GM23338 (cell line): ENCODE results near the gene C3AR1. TPM values are rescaled to one million over a fixed set of nuclear protein-coding genes. Genes with fewer than 3 reads are reported as not detected.

Source experiments
- ATAC-seq: fragments of 200-7000 bp; cut with Tn5 transposase; 3 replicates; pipeline ENCODE4 v1.9.1; 2020
- DNase-seq: peaks from one replicate; pipeline ENCODE4 v3.0.0-alpha.2; 2015; ENCODE audit warnings: low spot score
- H2AFZ ChIP-seq: fragments of 200-600 bp; sonication (generic); 2 replicates; pipeline ENCODE4 v1.8.0; 2016; ENCODE audit warnings: antibody characterized with exemption, mild to moderate bottlenecking, moderate library complexity
- H3F3A ChIP-seq: fragments of 200-600 bp; sonication (generic); replicated peaks from 2 replicates; pipeline ENCODE4 v1.8.0; 2017; ENCODE audit warnings: antibody characterized with exemption, mixed run types, low read depth
- H3K27ac ChIP-seq: fragments of 200-600 bp; sonication (generic); 2 replicates; pipeline ENCODE4 v1.6.1; 2016; ENCODE audit warnings: low read depth
- H3K27me3 ChIP-seq: fragments of 200-600 bp; sonication (generic); 2 replicates; pipeline ENCODE4 v1.8.0; 2016; ENCODE audit warnings: mild to moderate bottlenecking, mixed run types, moderate library complexity; ENCODE audit not compliant: insufficient read depth
- H3K36me3 ChIP-seq: fragments of 200-600 bp; sonication (generic); 2 replicates; pipeline ENCODE4 v1.8.0; 2016; ENCODE audit warnings: mild to moderate bottlenecking; ENCODE audit not compliant: insufficient read depth
- H3K4me1 ChIP-seq: fragments of 200-600 bp; sonication (generic); 2 replicates; pipeline ENCODE4 v1.8.0; 2016; ENCODE audit warnings: mild to moderate bottlenecking, moderate library complexity; ENCODE audit not compliant: insufficient read depth
- H3K4me2 ChIP-seq: fragments of 200-600 bp; sonication (generic); 2 replicates; pipeline ENCODE4 v1.7.1; 2017; ENCODE audit warnings: mixed run types
- H3K4me3 ChIP-seq: fragments of 200-600 bp; sonication (generic); 2 replicates; pipeline ENCODE4 v1.6.1; 2016; ENCODE audit warnings: mixed run types
- H3K79me2 ChIP-seq: fragments of 200-600 bp; sonication (generic); replicated peaks from 2 replicates; pipeline ENCODE4 v1.8.0; 2017; ENCODE audit warnings: mild to moderate bottlenecking; ENCODE audit not compliant: insufficient read depth
- H3K9me2 ChIP-seq: fragments of 200-600 bp; sonication (generic); 2 replicates; pipeline ENCODE4 v1.8.0; 2017; ENCODE audit not compliant: insufficient read depth
- H4K20me1 ChIP-seq: fragments of 200-600 bp; sonication (generic); replicated peaks from 2 replicates; pipeline ENCODE4 v1.8.0; 2017; ENCODE audit warnings: mild to moderate bottlenecking; ENCODE audit not compliant: insufficient read depth
- H3K27ac Mint-ChIP-seq: 2 replicates; pipeline ENCODE4 v1.8.0; 2020; ENCODE audit warnings: inconsistent platforms, mild to moderate bottlenecking, moderate library complexity, mixed read lengths
- H3K27me3 Mint-ChIP-seq: 3 replicates; pipeline ENCODE4 v1.8.0; 2022; ENCODE audit warnings: low read depth, mild to moderate bottlenecking, moderate library complexity, mixed read lengths, inconsistent platforms; ENCODE audit not compliant: insufficient read depth, poor library complexity
- H3K36me3 Mint-ChIP-seq: 3 replicates; pipeline ENCODE4 v1.8.0; 2021; ENCODE audit warnings: low read depth, mild to moderate bottlenecking, inconsistent platforms, moderate library complexity, mixed read lengths
- H3K4me1 Mint-ChIP-seq: 3 replicates; pipeline ENCODE4 v1.8.0; 2020; ENCODE audit warnings: mild to moderate bottlenecking, inconsistent platforms, mixed read lengths
- H3K4me3 Mint-ChIP-seq: 3 replicates; pipeline ENCODE4 v1.8.0; 2021; ENCODE audit warnings: moderate library complexity, mild to moderate bottlenecking, inconsistent platforms, mixed read lengths
- H3K9me3 Mint-ChIP-seq: 3 replicates; pipeline ENCODE4 v1.8.0; 2020; ENCODE audit warnings: moderate library complexity, mild to moderate bottlenecking, inconsistent platforms, mixed read lengths
- CREB1 ChIP-seq: fragments of 250-450 bp; sonication (Bioruptor Pico); IDR thresholded peaks from 2 replicates; pipeline ENCODE4 v1.5.0; 2020; ENCODE audit warnings: low read depth, mild to moderate bottlenecking, moderate library complexity
- ETS1 ChIP-seq: IDR thresholded peaks from 2 replicates; pipeline ENCODE4 v1.6.1; 2016; ENCODE audit warnings: antibody characterized with exemption
- EZH2 ChIP-seq: fragments of 200-600 bp; sonication (generic); IDR thresholded peaks from one replicate; pipeline ENCODE4 v1.8.0; 2017; ENCODE audit warnings: antibody characterized with exemption, mild to moderate bottlenecking, low read depth; ENCODE audit not compliant: unreplicated experiment
- EZH2phosphoT487 ChIP-seq: fragments of 200-600 bp; sonication (generic); IDR thresholded peaks from one replicate; pipeline ENCODE4 v1.8.1; 2018; ENCODE audit warnings: antibody characterized with exemption; ENCODE audit not compliant: unreplicated experiment
- JUNB ChIP-seq: IDR thresholded peaks from one replicate; pipeline ENCODE4 v1.6.1; 2016; ENCODE audit warnings: antibody characterized with exemption; ENCODE audit not compliant: unreplicated experiment
- NANOG ChIP-seq: IDR thresholded peaks from 2 replicates; pipeline ENCODE4 v1.6.1; 2016; ENCODE audit warnings: antibody characterized with exemption, borderline replicate concordance
- POLR2AphosphoS5 ChIP-seq: IDR thresholded peaks from 2 replicates; pipeline ENCODE4 v1.6.1; 2016; ENCODE audit warnings: antibody characterized with exemption, low read depth
- STAT1 ChIP-seq: IDR thresholded peaks from one replicate; pipeline ENCODE4 v1.6.1; 2016; ENCODE audit warnings: antibody characterized with exemption; ENCODE audit not compliant: unreplicated experiment
- ZNF114 ChIP-seq: fragments of 250-450 bp; sonication (Bioruptor Pico); IDR thresholded peaks from 2 replicates; pipeline ENCODE4 v1.5.0; 2020; ENCODE audit warnings: mild to moderate bottlenecking, moderate library complexity
- ZNF331 ChIP-seq: fragments of 250-450 bp; sonication (Bioruptor Pico); IDR thresholded peaks from 2 replicates; pipeline ENCODE4 v1.5.0; 2020; ENCODE audit warnings: low read depth, mild to moderate bottlenecking, moderate library complexity
- polyA plus RNA-seq: library from polyadenylated mRNA; unstranded; fragments of >200 nt; fragmentation: Nextera tagmentation; extraction: Ambion mirVana; gene quantifications from 2 replicates; pipeline ENCODE4 v1.2.1, GENCODE V29; 2016
- total RNA-seq: library from RNA; depleted of rRNA; stranded (reverse); fragments of >200 nt; shearing (Covaris generic); gene quantifications from 2 replicates; pipeline ENCODE4 v1.2.3, GENCODE V29; 2014
- TF ChIP-seq, protein P1 (sequence below): IDR thresholded peaks from one replicate; pipeline ENCODE4 v1.6.1; 2018; ENCODE audit warnings: antibody characterized with exemption; ENCODE audit not compliant: unreplicated experiment

Gene C3AR1
- total and polyA plus RNA-seq, 2 experiments from 2014 or later, result not detected

- H3K79me2 ChIP-seq, result peaks cover 18% of the 10 kb centered on the region
- Mint-ChIP-seq H3K9me3 (no peaks in the 10 kb centered on the region), H3K4me1 (peaks cover 59% of the 10 kb centered on the region), H3K4me3 (peak overlapping the region; percentile 45), H3K27me3 (peaks cover 2% of the 10 kb centered on the region), H3K36me3 (peaks cover 4% of the 10 kb centered on the region), H3K27ac (no peak overlapping the region)
- peaks cover 12% of the 10 kb centered on the region; the same call in 1 of the 2 replicates for H3F3A ChIP-seq
- no peak overlapping the region for H2AFZ ChIP-seq
- no peaks in the 10 kb centered on the region for H3K27me3 ChIP-seq
- H3K9me2 ChIP-seq, result no peaks in the 10 kb centered on the region
- TF ChIP-seq POLR2AphosphoS5 (no peak), EZH2 (no peak), ETS1 (no peak), CREB1 (CRISPR knock-in tag) (no peak), ZNF331 (CRISPR knock-in tag) (no peak), JUNB (no peak), ZNF114 (CRISPR knock-in tag) (no peak), STAT1 (no peak), EZH2phosphoT487 (no peak)
- TF ChIP-seq, protein P1, sequence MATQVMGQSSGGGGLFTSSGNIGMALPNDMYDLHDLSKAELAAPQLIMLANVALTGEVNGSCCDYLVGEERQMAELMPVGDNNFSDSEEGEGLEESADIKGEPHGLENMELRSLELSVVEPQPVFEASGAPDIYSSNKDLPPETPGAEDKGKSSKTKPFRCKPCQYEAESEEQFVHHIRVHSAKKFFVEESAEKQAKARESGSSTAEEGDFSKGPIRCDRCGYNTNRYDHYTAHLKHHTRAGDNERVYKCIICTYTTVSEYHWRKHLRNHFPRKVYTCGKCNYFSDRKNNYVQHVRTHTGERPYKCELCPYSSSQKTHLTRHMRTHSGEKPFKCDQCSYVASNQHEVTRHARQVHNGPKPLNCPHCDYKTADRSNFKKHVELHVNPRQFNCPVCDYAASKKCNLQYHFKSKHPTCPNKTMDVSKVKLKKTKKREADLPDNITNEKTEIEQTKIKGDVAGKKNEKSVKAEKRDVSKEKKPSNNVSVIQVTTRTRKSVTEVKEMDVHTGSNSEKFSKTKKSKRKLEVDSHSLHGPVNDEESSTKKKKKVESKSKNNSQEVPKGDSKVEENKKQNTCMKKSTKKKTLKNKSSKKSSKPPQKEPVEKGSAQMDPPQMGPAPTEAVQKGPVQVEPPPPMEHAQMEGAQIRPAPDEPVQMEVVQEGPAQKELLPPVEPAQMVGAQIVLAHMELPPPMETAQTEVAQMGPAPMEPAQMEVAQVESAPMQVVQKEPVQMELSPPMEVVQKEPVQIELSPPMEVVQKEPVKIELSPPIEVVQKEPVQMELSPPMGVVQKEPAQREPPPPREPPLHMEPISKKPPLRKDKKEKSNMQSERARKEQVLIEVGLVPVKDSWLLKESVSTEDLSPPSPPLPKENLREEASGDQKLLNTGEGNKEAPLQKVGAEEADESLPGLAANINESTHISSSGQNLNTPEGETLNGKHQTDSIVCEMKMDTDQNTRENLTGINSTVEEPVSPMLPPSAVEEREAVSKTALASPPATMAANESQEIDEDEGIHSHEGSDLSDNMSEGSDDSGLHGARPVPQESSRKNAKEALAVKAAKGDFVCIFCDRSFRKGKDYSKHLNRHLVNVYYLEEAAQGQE, result no peak
- DNase-seq (peak; percentile 48), ATAC-seq (no peak; the same call in 2 of the 3 replicates)
- 0 out of 2 replicates have a peak, but pooled peaks cover 4% of the 10 kb centered on the region for H4K20me1 ChIP-seq
- 0 out of 2 replicates have a peak overlapping the region, but pooled peaks have one; percentile 86 for H3K27ac ChIP-seq
- peak overlapping the region; percentile 85 for H3K4me2 ChIP-seq
- peak overlapping the region; percentile 54 for H3K4me3 ChIP-seq
- H3K36me3 ChIP-seq, result peaks cover 16% of the 10 kb centered on the region; the same call in 1 of the 2 replicates
- H3K4me1 ChIP-seq, result peaks cover 60% of the 10 kb centered on the region
Measured at GRCh38 chr12:8037947-8038346, 28.2 kb downstream of the C3AR1 start.

- peaks cover 60% of the 10 kb centered on the region for H3K4me1 ChIP-seq
- H2AFZ ChIP-seq, result no peak overlapping the region
- peaks cover 59% of the 10 kb centered on the region for H3K4me1 Mint-ChIP-seq
- no peak for TF ChIP-seq NANOG
- TF ChIP-seq JUNB, result no peak
- TF ChIP-seq ZNF331 (CRISPR knock-in tag), result no peak
- no peak for TF ChIP-seq ZNF114 (CRISPR knock-in tag)
- no peak for TF ChIP-seq ETS1
- no peak for TF ChIP-seq EZH2
Measured at GRCh38 chr12:8037046-8037663, 29.0 kb downstream of the C3AR1 start.

More at GRCh38 chr12:8037046-8037663, 29.0 kb downstream of the C3AR1 start:
- peaks cover 18% of the 10 kb centered on the region for H3K79me2 ChIP-seq
- ATAC-seq, result no peak
- H4K20me1 ChIP-seq, result 0 out of 2 replicates have a peak, but pooled peaks cover 4% of the 10 kb centered on the region
- H3K27me3 Mint-ChIP-seq, result peaks cover 2% of the 10 kb centered on the region
- H3K36me3 ChIP-seq, result 0 out of 2 replicates have a peak, but pooled peaks cover 12% of the 10 kb centered on the region
- no peak overlapping the region; the same call in 2 of the 3 replicates for H3K4me3 Mint-ChIP-seq
- no peak overlapping the region for H3K27ac Mint-ChIP-seq
- no peaks in the 10 kb centered on the region for H3K9me2 ChIP-seq
- no peaks in the 10 kb centered on the region for H3K9me3 Mint-ChIP-seq
- no peaks in the 10 kb centered on the region for H3K27me3 ChIP-seq
- peak overlapping the region; percentile 85 for H3K4me2 ChIP-seq
- H3K36me3 Mint-ChIP-seq, result no peaks in the 10 kb centered on the region; the same call in 1 of the 3 replicates
- peak overlapping the region; percentile 54; the same call in 1 of the 2 replicates for H3K4me3 ChIP-seq
- peaks cover 15% of the 10 kb centered on the region; the same call in 1 of the 2 replicates for H3F3A ChIP-seq
- no peak overlapping the region for H3K27ac ChIP-seq
- no peak for DNase-seq
